ENCODE data around the gene LSP1.
A peak's percentile ranks its signal among the peaks of the same experiment; 100 is the strongest.

LSP1 gene

DNA sequence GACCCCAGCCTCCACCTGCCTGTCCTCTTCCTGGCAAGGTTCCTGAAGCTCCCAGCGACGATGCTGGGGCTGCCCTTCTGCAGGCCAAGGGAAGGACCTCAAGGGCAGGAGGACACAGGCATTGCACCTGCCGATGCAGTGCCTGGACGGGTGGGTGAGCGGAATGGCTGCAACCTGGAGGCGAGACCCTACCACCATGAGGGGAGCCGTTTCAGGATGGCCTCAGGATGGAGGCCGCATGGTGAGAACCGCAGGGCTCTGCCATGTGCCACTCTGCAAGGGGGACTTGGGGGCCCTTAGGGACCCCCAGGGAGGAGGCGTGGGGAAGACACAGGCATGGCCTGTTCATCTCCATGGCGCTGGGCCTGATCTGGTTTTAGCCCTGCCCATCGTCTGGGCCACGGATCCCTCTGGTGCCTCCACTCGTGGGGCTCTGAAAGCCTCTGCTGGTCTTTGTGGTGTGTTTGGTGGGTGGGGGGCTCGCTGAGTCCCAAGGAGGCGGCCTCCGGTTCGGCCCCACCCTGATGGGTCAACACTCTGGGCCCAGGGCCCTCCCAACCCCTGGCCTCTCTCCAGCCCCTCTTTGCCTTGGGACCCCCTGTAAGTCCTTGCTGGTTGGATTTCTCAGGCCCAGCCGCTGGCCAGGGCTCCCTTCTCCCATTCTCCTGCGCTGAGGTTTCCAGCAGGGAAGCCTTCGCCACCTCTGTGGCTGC is 1.3 kb upstream of the LSP1 start:
- DNase-seq, result no peak

DNA sequence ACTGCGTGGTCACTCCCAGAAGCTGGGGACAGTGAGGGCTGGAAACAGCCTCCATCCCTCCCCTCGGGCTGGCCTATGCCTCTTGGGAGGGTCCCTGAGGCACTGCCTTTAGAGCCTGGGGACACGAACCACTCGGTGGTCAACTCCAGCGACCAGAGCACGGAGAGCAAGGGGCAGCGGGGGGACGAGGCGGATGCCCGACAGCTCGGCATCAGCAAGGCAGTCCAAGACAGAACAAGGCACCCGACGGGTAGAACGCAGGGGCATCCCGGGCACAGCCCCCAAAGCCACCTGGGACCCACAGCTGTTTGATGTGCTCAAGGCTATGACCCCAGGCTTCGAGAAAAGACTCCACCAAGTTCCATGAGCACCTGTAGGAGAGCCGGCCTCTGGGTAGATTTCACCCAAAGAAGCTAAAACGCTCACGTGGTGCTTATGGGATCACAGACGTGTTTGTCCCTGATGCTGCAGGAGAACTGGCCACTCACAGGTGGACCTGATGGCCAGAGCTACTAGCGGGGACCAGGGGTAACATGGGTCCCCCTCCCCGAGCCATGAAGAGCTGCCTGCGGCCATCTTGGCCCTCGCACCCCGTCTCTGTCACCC is 510 bp upstream of the LSP1 start:
- no peak for DNase-seq

- DNase-seq, result no peak
Measured at GRCh38 chr11:1853376-1854131, 670 bp downstream of the LSP1 start.

DNA sequence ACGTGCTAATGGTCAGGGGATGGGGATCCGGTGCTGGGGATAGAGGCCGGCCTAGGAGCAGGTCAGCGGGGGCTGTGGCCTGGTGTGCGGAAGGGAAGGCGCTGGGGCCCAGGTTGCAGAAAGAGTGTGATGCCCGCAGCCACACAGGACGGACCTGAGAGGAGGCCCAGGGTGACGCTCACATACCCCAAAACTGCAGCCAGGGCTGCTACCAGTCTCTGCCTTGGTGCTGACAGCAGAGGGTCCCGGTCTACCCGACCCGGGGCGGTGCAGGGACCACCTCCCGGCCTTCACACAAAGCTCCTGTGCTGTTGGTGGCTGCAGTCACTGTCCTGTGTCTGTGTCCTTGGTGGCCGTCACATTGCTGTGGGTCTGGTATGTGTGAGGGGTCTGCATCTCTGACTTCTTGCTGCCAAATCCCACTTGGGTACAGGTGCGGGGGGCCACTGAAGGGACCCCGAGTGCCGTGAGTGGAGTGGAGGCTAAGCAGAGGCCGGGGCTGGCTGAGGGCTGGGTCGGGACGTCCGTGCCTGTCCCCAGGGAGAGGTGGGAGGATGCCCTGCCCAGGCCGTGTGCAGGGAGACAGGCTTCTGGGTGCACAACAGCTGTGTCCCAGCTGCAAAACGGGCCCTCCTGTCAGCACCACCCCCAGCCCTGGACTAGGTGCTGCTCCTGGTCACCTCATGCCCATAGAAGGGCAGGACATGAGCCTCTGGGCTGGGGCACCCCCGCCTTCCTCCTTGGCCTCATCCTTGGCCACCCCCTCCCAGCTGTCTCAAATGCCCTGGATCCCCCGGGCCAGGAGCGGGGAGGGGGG is 1.5 kb downstream of the LSP1 start:
- no peak for DNase-seq

GRCh38 chr11:1854949-1855885 is 2.3 kb downstream of the LSP1 start:
- no peak for DNase-seq

DNA sequence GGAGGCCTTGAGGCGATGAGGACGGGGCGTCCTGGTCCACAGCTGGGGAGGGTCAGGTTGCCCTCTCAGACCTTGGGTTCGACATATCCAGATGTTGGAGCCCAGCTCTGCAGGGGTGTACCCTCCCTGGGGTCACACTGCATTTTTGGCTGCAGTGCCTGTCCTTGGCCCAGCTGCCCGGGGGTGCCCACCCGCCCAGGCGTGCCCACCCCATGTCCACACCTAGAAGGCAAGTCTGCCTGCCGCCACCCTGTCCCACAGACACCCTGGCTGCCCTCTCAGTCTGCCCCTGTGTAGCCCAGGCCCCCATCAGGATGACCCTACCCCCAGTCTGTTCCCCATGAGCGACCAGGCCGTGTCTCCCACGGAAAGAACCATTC is 3.0 kb downstream of the LSP1 start:
- no peak for DNase-seq

GRCh38 chr11:1856306-1857005 is 3.6 kb downstream of the LSP1 start:
- DNase-seq, result no peak

DNA sequence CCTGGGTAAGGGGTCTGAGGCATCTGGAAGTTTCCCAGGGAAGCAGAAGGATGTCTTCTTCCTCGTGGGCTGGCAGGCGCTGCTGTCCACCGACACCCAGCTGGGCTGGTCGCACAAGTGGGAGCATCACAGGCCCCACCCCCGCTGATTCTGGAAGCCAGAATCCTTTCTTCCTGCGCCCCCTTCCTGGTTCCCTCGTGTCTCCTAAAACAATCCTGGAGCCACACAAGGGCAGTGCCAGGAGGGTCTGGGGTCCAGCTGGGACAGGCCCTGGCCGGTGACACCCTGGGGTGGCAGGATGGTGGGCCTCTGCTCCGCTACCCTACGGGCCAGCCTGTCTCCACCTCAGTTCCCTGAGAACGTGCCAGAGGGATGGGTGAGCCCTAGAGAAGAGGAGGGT is 4.2 kb downstream of the LSP1 start:
- DNase-seq, result no peak

DNA sequence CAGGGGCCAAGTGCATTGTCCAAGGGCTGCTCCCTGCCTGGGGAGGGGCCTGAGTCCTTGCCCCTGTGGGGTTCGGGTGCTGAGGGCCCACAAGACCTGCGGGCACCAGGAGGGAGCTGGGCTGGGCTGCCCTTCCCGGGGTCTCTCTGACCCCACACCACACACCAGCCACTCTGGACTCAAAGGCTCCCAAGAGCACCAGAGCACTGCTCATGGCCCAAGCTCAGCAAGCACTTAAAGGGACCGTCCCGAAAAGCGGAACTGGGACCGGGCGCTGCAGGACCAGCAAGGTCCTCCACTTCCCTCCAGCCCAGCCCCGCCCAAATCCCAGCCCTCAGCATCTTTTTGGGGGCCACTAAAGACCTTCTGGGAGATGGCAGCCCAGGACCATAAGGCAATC is 5.3 kb downstream of the LSP1 start:
- no peak for DNase-seq

DNA sequence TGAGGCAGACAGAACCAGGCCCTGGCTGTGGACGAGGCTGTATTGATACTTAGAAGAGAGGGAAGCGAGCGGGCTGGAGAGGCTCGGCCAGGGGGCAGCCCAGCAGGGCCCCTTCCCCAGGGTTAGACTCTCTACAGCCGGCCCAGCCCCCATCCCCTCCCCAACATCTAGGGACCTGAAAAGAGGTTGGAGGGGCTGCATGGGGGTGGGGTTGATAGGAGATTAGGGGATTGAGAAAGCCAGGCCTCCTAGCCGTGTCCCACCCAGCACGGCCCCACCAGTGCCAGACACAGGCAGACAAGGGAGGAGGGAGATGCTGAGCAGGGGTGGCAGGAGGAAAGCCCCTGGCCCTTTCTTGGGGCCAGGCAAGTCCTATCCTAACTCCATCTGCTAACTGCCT is 5.7 kb downstream of the LSP1 start:
- DNase-seq, result no peak

GRCh38 chr11:1859004-1859403 is 6.1 kb downstream of the LSP1 start:
- no peak for DNase-seq

DNA sequence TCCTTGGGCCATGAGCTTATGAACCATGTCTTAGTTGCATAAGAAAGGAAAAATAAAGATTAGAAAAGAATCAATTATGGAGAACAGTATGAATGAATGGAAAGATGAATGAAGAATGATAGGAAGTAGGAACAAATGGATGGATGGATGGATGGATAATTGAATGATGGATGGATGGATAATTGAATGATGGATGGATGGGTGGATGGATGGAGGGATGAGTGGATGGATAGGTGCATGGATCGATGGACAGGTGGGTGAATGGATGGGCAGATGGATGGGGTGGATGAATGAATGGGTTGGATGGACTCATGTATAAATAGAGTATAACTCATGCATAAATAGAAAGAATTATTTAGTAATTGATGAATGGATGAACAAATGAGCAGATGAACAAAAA is 7.2 kb downstream of the LSP1 start:
- no peak for DNase-seq

DNA sequence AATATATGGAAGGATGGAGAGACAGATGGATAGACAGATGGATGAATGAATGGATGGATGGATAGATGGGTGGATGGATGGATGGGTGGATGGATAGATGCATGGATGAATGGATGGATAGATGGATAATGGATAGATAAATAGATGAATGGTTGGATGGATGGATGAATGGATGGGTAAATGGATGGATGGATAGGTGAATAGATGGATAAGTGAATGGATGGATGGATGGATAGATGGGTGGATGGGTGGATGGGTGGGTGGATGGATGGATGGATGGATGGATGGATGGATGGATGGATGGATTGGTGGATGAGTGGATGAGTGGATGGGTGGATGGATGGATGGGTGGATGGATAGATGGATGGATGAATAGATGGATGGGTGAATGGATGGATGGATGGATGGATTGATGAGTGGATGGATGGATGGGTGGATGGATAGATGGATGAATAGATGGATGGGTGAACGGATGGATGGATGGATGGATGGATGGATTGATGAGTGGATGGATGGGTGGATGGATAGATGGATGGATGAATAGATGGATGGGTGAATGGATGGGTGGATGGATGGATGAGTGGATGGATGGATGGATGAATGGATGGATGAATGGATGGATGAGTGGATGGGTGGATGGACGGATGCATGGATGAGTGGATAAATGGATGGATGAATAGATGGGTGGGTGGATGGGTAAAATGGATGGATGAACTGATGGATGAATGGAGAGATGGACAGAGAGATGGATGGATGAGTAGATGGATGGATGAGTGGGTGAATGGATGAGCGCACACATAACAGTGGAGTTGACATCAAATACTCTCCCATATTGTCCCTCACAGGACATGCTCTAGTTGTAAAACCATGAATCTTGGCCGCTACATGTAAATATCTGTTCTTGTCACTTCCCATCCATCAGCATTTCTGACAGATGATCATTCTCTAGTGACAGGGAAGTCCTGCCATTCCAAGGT is 8.8 kb downstream of the LSP1 start:
- DNase-seq, result no peak

GRCh38 chr11:1862588-1863351 is 9.9 kb downstream of the LSP1 start:
- no peak for DNase-seq

GRCh38 chr11:1863352-1864216 is 10.7 kb downstream of the LSP1 start:
- peak in 2 of 3 experiments; percentile 11 to 27 for DNase-seq

DNA sequence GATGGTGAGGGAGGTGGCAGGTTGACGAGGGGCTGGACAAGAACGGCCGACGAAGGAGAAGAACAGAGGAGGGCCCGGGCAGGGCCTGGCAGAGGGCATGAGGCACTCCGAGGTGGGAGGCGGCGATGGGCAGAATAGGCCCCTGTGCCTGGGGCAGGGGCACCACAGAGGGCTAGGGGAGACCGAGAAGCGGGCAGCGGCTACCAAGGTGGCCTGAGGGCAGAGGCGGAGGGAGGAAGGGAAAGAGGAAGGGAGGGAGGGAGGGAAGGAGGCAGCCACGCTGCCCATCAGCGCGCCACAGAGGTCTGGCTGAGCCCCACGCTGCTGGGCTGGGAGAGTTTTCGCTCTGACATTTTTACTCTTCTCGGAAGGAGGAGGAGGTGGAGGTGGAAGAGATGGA is 11.3 kb downstream of the LSP1 start:
- no peak for DNase-seq

DNA sequence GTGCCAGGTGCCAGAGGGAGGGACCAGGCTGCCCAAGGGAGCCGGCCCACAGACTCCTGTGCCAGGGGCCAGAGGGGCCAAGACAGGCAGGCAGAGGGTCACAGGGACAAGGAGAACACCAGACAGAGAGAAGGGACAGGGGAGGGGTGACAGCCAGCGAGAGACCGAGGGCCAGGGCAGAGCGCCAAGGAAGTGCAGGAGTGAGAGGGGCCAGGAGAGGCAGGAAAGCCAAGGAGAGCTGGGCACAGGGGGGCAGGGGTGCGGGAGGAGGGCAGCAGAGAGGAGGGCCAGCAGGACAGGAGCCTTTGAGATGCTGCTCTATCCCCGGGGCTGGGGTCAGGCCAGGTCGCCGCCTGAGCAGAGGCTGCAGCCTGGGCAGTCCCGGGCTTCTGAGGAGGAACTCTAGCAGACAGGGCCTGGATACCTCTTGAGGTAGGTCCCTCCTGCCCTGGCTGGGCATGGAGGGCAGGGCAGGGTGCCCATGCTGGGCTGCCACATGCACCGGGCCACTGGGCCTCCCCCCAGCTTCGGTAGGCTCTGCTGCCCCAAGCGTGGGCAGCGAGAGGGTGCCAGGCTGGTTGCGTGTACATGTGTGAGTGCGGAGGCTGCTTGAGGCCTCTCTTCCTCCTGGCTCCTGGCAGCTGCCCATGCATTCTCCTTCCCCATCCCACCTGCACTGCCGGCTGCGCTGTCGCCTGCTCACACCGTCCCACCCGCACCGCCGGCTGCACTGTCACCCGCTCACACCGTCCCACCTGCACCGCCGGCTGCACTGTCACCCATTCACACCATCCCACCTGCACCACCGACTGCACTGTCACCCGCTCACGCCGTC is 12.2 kb downstream of the LSP1 start:
- no peak for DNase-seq

DNA sequence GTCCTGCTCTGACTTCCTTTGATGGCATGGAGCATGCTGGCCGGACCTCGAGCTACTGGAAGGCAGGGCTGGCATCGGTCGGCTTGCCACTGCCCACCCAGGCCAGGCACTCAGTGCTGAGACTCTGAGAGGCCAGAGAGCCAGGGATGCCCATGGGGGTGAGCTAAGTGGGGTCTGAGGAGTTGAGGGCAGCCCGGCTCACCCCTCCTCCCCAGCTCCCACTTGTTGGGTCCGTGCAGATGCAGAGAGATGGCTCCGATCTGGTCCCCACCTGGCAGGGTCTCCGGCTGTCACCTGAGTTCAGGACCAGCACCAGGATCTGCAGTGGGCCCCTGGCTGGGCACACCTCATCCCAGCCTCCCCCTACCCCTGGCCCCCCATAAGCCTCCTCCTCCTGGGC is 13.3 kb downstream of the LSP1 start:
- DNase-seq, result no peak

Measured in NCI-H1417 (cell line).